H1 (cell line): Measurements from ENCODE around the gene SCGN.

Experiments
- CHD2 ChIP-seq: IDR thresholded peaks from 2 replicates; pipeline ENCODE4 v1.6.1; 2012; ENCODE audit warnings: low read length, improper control_type of control experiment
- RBBP5 ChIP-seq: IDR thresholded peaks from 2 replicates; pipeline ENCODE4 v1.7.1; 2012; ENCODE audit warnings: low read depth, mild to moderate bottlenecking, inconsistent platforms, low read length, moderate library complexity, borderline replicate concordance
- YY1 ChIP-seq: IDR thresholded peaks from 2 replicates; pipeline ENCODE4 v1.6.1; 2011; ENCODE audit warnings: low read depth, mild to moderate bottlenecking, low read length

DNA sequence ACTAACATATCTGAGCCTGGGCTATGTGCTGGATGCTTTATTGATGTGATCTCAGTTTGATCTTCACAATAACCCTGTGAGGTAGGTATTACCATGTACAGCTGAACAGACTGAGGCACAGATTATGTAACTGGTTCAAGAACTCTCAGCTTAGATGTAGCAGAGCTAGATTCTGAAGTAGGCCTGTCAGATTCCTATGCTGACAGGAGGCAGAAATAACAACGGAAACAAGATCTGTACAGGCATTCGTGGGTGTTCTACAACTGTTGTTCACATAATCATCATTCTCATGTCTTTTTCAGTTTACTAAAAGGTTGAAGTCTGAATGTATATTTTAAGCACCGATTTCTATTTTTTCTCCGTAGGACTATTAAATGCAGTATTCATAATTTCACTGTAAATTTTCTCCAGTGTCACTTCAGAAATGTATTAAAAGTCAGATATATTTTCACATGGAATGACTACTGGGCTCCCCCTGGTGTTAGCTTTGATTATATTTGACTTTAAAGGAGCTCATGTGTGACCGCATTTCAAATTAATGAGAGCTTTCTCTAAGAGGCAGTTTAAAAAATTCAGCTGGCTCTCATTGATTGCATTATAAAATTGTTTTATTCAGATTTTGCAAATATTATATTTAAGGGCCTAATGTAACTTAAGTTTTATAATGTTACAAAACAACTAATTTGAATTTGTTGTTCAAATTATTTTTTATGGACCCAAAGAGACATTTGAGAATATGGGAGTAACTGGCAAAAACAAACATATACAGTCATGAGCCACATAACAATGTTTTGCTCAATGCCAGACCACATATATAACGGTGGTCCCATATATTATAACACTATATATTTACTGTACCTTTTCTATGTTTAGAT is 66.1 kb downstream of the SCGN start:
- no peak for TF ChIP-seq YY1
- no peak for TF ChIP-seq RBBP5
- no peak for TF ChIP-seq CHD2
